ENCODE measurements around the gene PLA2G3.

PLA2G3 gene

GRCh38 chr22:31144223-31144622, 3.9 kb upstream of the PLA2G3 start:
- no peak for DNase-seq

- no peak for DNase-seq
Measured at GRCh38 chr22:31143537-31143936, 3.2 kb upstream of the PLA2G3 start.

GRCh38 chr22:31143038-31143437, 2.7 kb upstream of the PLA2G3 start:
- DNase-seq = no peak

GRCh38 chr22:31142285-31142684, 2.0 kb upstream of the PLA2G3 start:
- DNase-seq = no peak

GRCh38 chr22:31141551-31141950, 1.2 kb upstream of the PLA2G3 start:
- no peak for DNase-seq

- DNase-seq = no peak
Measured at GRCh38 chr22:31140746-31141145, 438 bp upstream of the PLA2G3 start.

GRCh38 chr22:31139066-31139465, 1.2 kb downstream of the PLA2G3 start:
- no peak for DNase-seq

- no peak for DNase-seq
Measured at GRCh38 chr22:31138126-31138525, 2.2 kb downstream of the PLA2G3 start.

- no peak for DNase-seq
Measured at GRCh38 chr22:31137721-31138120, 2.6 kb downstream of the PLA2G3 start.

- no peak for DNase-seq
Measured at GRCh38 chr22:31136711-31137110, 3.6 kb downstream of the PLA2G3 start.

- DNase-seq = no peak
Measured at GRCh38 chr22:31136155-31136554, 4.2 kb downstream of the PLA2G3 start.

GRCh38 chr22:31135706-31136105, 4.6 kb downstream of the PLA2G3 start:
- DNase-seq = no peak

- no peak for DNase-seq
Measured at GRCh38 chr22:31134688-31135087, 5.6 kb downstream of the PLA2G3 start.

GRCh38 chr22:31133911-31134310, 6.4 kb downstream of the PLA2G3 start:
- no peak for DNase-seq

- no peak for DNase-seq
Measured at GRCh38 chr22:31130873-31131272, 9.4 kb downstream of the PLA2G3 start.

GRCh38 chr22:31128156-31128555, 12.2 kb downstream of the PLA2G3 start:
- no peak for DNase-seq

- DNase-seq = no peak
Measured at GRCh38 chr22:31127181-31127772, 13.0 kb downstream of the PLA2G3 start.

GRCh38 chr22:31126869-31127175, 13.5 kb downstream of the PLA2G3 start:
- no peak for DNase-seq

- no peak for DNase-seq
Measured at GRCh38 chr22:31126128-31126868, 14.0 kb downstream of the PLA2G3 start.

- DNase-seq = no peak
Measured at GRCh38 chr22:31125521-31126117, 14.7 kb downstream of the PLA2G3 start.

GRCh38 chr22:31124811-31125465, 15.4 kb downstream of the PLA2G3 start:
- no peak for DNase-seq

GRCh38 chr22:31124290-31124689, 16.0 kb downstream of the PLA2G3 start:
- DNase-seq = no peak

GRCh38 chr22:31123292-31123602, 17.1 kb downstream of the PLA2G3 start:
- no peak for DNase-seq
